ENCODE results near the gene KCNQ1.

Gene KCNQ1

GRCh38 chr11:2776351-2777061 is 331.7 kb downstream of the KCNQ1 start:
- no peak for DNase-seq

- DNase-seq = no peak
These were observed 332.6 kb downstream of the KCNQ1 start for GRCh38 chr11:2777386-2777785.

- DNase-seq = no peak
These were observed 333.2 kb downstream of the KCNQ1 start for GRCh38 chr11:2777871-2778629.

DNA sequence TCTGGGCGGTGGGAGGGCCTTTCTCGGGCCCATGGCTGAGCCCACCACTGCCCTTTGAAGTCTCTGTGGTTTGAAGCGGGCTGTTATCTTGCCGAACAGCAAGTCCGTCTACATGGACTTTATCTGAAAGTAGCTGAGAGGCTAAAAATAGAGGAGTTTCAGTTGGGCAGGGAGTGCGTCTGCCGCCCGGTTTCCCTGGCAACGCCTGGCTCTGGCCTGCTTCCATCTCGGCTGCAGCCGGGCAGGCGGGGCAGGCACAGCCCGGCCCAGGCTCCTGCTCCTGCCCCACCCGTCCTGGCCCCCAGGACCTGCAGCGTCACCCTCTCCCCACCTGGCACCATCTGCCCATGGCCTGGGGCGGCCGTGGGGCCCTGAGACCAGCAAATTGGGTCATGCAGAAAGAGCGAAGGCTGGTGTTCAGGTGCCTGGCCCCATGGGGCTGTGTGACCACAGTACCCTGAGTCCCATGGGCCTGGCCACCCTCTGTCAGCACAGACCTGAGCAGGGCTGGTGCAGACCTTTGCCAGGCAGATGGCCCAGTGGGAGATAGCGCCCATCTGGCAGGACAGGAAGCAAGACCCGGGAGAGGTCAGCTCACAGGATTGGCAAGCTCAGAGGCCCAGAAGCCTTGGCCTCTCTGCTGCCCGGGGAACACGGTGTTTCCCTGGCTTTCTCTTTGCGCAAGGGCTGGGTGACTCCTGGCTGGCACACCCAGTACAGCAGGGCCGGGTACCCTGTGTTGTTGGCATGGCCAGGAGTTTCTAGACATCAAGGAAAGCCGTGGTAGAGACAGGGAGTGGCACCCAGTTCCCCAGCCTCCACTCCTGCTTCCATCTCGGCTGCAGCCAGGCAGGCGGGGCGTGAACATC is 334.1 kb downstream of the KCNQ1 start:
- DNase-seq = no peak

DNA sequence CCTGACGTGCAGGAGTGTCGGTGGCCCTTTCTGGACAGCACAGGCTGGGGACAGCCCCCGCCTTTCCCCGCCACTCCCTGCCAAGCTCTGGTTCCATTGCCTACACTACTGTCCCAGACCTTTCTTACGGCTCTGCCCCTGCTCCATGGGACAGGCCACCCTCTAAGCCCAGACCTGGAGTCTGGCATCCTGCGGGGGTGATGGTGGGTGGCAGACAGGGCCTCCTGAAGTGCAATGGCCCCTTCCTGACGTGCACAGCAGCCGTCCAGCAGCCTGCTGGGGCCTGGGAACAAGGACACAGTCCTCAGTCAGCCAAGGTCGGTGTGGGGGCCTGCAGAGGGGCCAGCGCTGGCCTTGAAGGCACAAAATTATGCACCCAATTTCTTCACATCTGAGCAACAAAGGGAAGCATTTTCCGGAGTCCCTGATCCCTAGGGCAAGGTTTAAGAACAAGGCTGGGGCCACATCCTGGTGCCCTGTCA is 334.7 kb downstream of the KCNQ1 start:
- DNase-seq = no peak

GRCh38 chr11:2779981-2780849 is 335.4 kb downstream of the KCNQ1 start:
- DNase-seq = peak; percentile 0

DNA sequence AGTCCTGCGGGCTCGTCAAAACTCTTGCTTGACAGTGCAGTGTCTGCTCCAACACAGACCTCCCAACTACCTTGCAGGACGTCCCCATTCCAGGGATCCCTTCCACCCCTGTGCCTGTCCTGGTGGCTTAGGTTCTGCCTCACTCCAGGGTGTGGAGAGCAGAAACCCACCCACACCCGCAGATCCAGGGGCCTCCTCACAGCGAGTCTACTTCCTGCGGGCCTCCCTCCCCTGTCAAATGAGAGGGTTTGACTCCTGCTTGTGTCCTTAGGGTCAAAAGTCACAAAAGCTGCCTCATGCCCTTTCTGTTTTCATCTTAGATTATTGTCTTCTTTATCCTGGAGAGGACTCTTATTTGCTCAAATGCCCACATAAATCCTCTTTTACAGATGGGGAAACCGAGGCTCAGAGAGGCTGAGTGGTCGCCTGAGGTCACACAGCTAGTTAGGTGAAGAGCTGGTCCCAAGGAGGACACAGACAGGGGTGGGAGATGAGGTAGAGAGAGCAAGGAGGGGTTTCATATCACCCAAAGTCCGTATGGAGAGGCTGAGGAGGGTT is 336.1 kb downstream of the KCNQ1 start:
- peak; percentile 0 for DNase-seq

DNA sequence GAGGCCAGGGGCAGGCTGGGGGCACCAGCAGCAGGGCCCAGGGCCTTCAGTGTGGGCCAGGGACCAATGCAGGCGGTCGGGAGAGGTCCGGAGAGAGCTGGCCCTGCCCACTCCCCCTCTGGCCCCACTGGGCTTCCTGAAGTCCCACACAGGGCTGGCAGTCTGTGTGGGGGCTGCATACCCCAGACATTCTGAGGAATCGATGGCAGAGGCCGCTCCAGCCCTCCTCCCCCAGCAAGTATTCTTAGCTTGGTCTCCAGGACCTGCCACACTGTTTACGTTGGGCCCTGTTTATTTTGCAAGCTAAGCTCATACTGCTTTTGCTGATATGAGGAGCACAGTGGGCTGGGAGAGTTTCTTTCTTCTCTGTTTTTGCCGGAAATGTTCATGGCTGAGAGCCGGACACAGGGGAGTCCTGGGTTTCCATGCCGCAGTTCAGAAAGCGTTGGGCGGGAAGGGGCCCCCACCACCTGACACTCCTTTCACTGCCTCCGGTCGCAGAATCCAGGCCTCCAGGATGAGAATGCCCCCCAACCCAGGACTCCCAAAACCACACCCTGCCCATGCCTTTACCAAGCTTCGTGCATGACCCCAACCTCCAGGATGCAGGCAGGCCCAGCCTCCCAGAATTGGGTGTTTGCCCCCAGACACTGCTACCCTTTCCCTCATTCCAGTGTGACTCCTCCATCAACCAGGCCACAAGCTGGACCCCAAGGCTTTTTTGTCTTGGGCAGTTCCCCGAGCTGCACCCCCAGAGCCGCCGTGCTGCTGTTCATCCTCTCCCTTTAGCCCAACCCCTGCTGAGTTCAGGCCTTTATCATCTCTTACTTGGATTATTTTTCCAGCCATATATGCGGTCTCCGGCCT is 336.8 kb downstream of the KCNQ1 start:
- no peak for DNase-seq

DNA sequence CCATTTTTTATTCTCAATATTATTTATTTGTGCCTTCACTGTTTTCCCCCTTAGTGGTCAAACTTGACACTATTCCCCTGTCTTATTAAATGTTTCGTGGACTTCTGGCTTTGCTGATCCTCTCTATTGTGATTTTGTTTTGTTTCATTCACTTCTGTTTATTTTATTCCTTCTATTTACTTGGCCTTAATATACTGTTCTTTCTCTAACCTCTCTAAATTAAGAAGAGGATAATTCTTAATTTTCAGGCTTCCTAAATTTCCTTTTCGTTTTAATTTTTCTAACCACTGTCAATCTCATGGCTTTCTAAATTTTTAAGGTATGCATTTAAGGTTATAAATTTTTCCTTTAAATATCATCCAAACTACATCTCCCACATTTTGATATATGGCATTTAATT is 338.0 kb downstream of the KCNQ1 start:
- no peak for DNase-seq

DNA sequence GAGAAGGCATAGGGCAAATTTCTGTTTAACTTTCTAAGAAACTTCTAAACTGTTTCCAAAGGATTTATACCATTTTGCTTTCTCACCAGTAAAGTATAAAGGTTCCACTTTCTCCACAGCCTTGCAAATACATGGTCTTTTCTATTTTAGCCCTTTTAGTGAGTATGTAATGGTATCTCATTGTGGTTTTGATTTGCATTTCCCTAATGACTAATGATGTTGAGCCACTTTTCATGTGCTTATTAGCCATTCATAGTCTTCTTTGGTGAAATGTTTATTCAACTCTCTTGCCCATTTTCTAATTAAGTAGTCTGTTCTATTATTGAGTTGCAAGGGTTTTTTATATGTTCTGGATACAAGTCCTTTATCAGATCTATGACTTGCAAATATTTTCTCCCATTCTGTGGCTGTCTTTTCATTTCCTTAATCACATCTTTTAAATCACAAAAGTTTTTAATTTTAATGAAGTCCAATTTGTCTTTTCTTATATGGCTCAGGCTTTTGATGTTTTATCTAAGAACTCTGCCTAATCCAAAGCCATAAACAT is 338.8 kb downstream of the KCNQ1 start:
- DNase-seq = no peak

DNA sequence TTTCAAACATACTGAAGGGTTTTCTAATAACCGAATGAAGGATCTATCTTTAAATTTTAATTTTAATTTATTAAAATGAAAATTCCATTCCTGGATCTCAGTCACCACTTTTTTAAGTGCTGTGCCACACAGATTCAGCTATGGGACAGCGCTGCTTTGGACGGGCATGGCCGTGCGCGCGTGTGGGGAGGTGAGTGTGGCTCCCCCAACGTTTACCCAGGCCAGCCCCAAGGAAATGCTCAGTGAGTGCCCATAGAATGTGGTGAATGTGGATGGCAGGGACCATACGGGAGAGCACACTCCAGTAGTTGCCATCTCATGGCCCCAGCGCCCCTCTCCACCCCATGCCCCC is 343.0 kb downstream of the KCNQ1 start:
- DNase-seq = no peak

GRCh38 chr11:2788168-2789071 is 343.6 kb downstream of the KCNQ1 start:
- peak; percentile 0 for DNase-seq

DNA sequence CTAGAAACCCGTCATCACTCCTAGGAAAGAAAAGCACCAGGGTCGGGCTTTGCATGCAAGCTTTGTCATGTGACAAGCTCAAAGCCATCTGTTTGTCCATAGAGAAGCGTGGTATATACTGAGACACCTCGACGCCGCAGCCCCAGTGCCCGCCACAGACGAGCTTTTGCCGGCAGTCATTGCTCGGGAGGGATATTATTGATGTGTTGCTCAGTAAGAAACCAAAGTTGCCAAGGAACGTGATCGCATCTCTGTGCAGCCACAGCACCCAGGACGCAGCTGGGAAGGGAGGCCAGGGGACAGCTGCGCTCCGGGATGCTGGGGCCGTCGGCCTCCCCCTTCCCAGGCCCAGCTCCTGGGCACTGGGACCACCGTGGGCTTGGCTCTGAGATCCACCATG is 344.5 kb downstream of the KCNQ1 start:
- peak; percentile 0 for DNase-seq

GRCh38 chr11:2789791-2790567 is 345.2 kb downstream of the KCNQ1 start:
- peak; percentile 0 for DNase-seq

DNA sequence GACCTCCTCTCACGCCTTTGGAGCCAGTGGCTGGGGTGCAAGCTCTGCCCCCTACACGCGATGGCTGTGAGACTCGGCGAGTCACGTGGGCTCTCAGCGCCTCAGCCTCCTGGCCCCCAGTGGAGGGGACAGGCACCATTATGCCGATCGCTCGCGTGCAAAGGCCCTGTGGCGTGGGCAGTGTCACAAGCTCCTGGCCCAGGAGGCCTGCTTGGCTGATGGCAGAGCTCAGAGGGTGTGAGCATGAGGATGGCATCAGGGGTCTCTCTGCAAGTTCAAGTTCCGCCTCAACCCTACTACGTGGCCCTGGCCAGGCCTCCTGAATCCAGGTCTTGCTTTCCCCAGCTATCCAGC is 345.7 kb downstream of the KCNQ1 start:
- no peak for DNase-seq

GRCh38 chr11:2791139-2791520 is 346.3 kb downstream of the KCNQ1 start:
- DNase-seq = no peak

GRCh38 chr11:2791521-2792380 is 346.9 kb downstream of the KCNQ1 start:
- peak; percentile 39 for DNase-seq

Measured in stimulated activated CD4-positive, alpha-beta T cell treated with anti-CD3 and anti-CD28 coated beads, Interleukin-15, amount 100 ng/mL, for 24 hours (primary cell).